ENCODE measurements around the gene PRDM16. TPM values are rescaled to one million over a fixed set of nuclear protein-coding genes. Genes with fewer than 3 reads are reported as not detected.
A peak's percentile ranks its signal among the peaks of the same experiment; 100 is the strongest.

Gene PRDM16
- total RNA-seq, 1 experiment from 2014 or later: 0.17 TPM

GRCh38 chr1:3377604-3378279, 308.7 kb downstream of the PRDM16 start:
- H4K91ac ChIP-seq (ENCODE audit: insufficient read length, low read depth, low read length): no peak overlapping the region
- H3K27me3 ChIP-seq (ENCODE audit: insufficient read depth, low read length): no peaks in the 10 kb centered on the region
- Mint-ChIP-seq H3K36me3 (ENCODE audit: insufficient read depth in 1 of 3, low read depth in 3 of 3) (no peaks in the 10 kb centered on the region), H3K9me3 (no peaks in the 10 kb centered on the region; a peak in 1 of 5 replicates), H3K27ac (peak overlapping the region in 1 of 3 experiments; percentile 39; a peak in 2 of 7 replicates), H3K27me3 (ENCODE audit: low read depth) (peaks cover 2% of the 10 kb centered on the region), H3K4me1 (no peaks in the 10 kb centered on the region), H3K4me3 (no peak overlapping the region)
- no peak overlapping the region for H3K4ac ChIP-seq (ENCODE audit: low read depth, low read length)
- H2BK15ac ChIP-seq (ENCODE audit: low read depth, low read length): no peak overlapping the region
- no peak overlapping the region for H3K4me2 ChIP-seq (ENCODE audit: insufficient read depth, insufficient read length, low read length)
- no peak overlapping the region for H3K56ac ChIP-seq (ENCODE audit: insufficient read length, low read depth, low read length)
- H3K23me2 ChIP-seq (ENCODE audit: insufficient read length, low read depth, low read length, poor library complexity, severe bottlenecking): no peaks in the 10 kb centered on the region
- H2BK5ac ChIP-seq (ENCODE audit: insufficient read length, low read length): no peak overlapping the region
- no peak overlapping the region; the same call in 1 of the 2 replicates for H3K14ac ChIP-seq (ENCODE audit: insufficient read depth, low read length)
- H2BK120ac ChIP-seq (ENCODE audit: low read depth, low read length, poor library complexity, severe bottlenecking): no peak overlapping the region
- H3K79me1 ChIP-seq (ENCODE audit: insufficient read depth, low read depth, low read length, poor library complexity, severe bottlenecking): no peaks in the 10 kb centered on the region
- H3K27ac ChIP-seq (ENCODE audit: insufficient read length, low read depth, low read length): no peak overlapping the region
- no peak overlapping the region for H2AK5ac ChIP-seq (ENCODE audit: insufficient read length, low read length)
- H3K23ac ChIP-seq (ENCODE audit: insufficient read length, low read depth, low read length): no peak overlapping the region
- H3K18ac ChIP-seq (ENCODE audit: insufficient read length, low read depth, low read length): no peak overlapping the region
- H3K79me2 ChIP-seq (ENCODE audit: insufficient read depth, low read length): no peaks in the 10 kb centered on the region
- no CpG with 5 or more reads among the region's 24 CpGs for WGBS (ENCODE audit: extremely low coverage, insufficient read length, low lambda C conversion rate)
- no peak overlapping the region for H4K8ac ChIP-seq (replicated peaks; ENCODE audit: insufficient read length, low read depth, low read length)
- H2AFZ ChIP-seq (ENCODE audit: low read length): no peak overlapping the region
- DNase-seq: no peak
- H3K9ac ChIP-seq (ENCODE audit: extremely low read depth, insufficient read length, low read length): no peak overlapping the region
- H4K5ac ChIP-seq (ENCODE audit: insufficient read length, low read depth, low read length): no peak overlapping the region
- H3T11ph ChIP-seq (ENCODE audit: low read length): no peak overlapping the region
- H3K4me1 ChIP-seq (ENCODE audit: insufficient read depth, low read length): no peaks in the 10 kb centered on the region
- H3K9me3 ChIP-seq (ENCODE audit: control insufficient read depth, low read depth, low read length): no peaks in the 10 kb centered on the region
- no peak overlapping the region for H2BK20ac ChIP-seq (ENCODE audit: low read depth, low read length, poor library complexity, severe bottlenecking)
- no peak overlapping the region for H2BK12ac ChIP-seq (ENCODE audit: insufficient read length, low read depth, low read length)
- no peaks in the 10 kb centered on the region for H4K20me1 ChIP-seq (ENCODE audit: control insufficient read depth, insufficient read depth, insufficient read length)
- TF ChIP-seq CTCF (conservative IDR thresholded peaks at IDR 0.05): no peak

Data from H9 (cell line).